GM10266 (cell line): ENCODE measurements around the gene CLDND1.

Experiments
- DNase-seq: peaks from one replicate; pipeline ENCODE4 v3.0.0; 2012; ENCODE audit errors: extremely low spot score
- CTCF ChIP-seq: IDR thresholded peaks from 2 replicates; pipeline ENCODE4 v1.5.1; 2012; ENCODE audit warnings: mild to moderate bottlenecking, low read depth; ENCODE audit not compliant: control insufficient read depth, insufficient read depth; ENCODE audit errors: missing control alignments

CLDND1 gene

GRCh38 chr3:98513091-98513511 lies 9.6 kb downstream of the CLDND1 start:
- no peak for DNase-seq
- TF ChIP-seq CTCF = no peak

- no peak for TF ChIP-seq CTCF
- no peak for DNase-seq
Observed at GRCh38 chr3:98512576-98512975, 10.1 kb downstream of the CLDND1 start.

DNA sequence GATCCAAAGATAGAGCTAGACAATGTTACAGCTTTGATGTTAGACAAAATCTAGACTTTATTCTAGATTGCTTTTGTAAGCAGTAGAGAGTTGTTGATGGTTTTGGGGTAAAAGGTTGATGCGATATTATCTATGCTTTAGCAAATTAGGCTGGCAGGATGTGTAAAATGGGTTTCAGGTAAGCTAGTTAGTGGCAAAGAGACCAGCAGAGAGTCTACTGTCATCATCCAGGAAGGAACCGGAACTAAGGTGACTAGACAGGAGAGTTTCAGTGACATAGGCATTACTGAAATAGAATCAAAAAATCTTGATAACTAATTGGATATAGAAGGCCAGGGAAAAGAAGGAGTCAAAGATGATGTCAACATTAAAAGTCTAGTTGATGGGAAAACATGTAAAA lies 14.1 kb downstream of the CLDND1 start:
- no peak for DNase-seq
- no peak for TF ChIP-seq CTCF

DNA sequence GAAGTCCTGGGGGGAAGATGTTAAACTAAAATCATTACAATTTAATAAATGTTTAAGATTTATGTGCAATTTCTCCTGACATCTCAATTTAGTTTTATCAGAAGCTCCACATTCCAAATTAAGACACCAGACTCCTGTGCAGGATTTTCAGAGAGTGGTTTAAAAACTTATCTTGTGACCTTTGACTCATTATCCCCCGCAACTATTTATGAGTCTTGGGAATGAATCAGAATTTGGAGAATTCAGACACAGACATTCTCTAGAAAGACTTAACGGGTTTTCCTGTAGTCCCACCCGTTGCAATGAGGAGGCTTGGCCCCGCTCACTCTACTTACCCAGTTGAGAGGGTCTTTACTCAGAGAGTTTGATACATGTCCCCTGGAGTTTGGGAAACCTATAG lies 18.2 kb downstream of the CLDND1 start:
- TF ChIP-seq CTCF = no peak
- no peak for DNase-seq

DNA sequence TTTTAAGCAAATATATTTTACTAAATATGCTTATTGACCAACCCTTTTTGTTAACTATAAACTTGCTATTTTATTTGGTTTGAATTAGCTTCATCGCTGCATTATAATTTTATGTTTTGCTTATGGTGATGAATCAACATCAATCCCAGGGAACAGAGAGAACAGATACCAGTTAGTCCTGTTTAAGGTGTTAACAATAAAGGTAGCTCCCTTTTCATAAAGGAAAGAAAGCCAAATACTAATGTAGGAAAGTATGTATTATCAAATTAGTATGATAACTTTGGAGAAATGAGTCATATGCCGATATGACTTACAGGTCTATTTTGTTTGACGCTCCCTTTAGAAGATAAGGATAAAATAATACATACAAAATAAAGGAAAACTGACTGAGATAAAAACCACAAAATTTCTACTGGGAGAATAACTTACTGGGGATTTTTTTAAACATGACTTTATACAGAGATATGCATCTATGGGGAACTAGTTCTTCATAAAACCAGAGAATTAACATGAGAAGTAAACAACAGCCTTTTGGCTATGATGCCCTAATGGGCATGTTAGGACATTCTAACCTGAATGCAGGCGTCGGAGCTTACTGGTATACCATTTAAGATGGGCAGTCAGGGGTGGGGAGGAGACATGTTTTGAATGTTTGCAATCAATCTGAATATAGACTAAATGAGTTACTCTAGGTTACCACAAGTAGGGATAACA lies 20.7 kb downstream of the CLDND1 start:
- DNase-seq = no peak
- no peak for TF ChIP-seq CTCF

- DNase-seq = no peak
- no peak for TF ChIP-seq CTCF
Observed at GRCh38 chr3:98501270-98501669, 21.4 kb downstream of the CLDND1 start.

GRCh38 chr3:98500019-98500418 lies 22.7 kb downstream of the CLDND1 start:
- TF ChIP-seq CTCF = no peak
- no peak for DNase-seq
